Brain pericyte (primary cell): ENCODE results near the gene NCOR1.
"Not testable (repeated sequence)": the region's sequence is repeated elsewhere in the genome, so short reads cannot be mapped to it uniquely, and the experiment has no call there.

ENCODE experiments used
- DNase-seq: peaks from one replicate; pipeline ENCODE4 v3.0.0-alpha.2; 2012; ENCODE audit warnings: low read depth, low spot score

NCOR1 gene

DNA sequence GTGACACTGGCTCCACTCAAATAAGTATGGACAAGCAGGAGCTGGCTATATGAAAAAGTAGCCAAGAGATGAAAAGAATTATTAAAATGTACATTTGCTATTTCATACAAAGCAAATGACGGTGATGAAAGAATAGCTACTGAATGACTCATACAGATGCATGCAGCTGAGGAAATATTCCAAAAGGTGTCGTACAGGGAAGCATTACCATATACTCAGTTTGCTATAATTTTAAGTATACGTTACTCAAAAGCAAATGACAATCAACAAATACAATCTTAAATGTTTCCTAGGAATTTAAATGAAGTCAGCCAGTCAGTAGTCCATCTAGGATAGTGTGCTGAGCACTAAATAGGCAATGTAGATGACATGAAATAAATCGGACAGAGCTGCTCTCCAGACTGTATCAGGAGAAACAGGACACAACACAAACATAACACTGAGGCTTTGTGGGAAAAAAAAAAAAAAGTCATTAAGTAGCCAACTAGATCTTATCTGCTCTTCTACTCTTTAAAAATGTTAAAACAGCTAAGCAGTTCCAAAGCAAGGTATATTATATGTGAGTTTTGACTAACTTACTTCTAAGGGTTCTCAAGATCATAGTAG, 65.0 kb downstream of the NCOR1 start:
- DNase-seq: no peak

DNA sequence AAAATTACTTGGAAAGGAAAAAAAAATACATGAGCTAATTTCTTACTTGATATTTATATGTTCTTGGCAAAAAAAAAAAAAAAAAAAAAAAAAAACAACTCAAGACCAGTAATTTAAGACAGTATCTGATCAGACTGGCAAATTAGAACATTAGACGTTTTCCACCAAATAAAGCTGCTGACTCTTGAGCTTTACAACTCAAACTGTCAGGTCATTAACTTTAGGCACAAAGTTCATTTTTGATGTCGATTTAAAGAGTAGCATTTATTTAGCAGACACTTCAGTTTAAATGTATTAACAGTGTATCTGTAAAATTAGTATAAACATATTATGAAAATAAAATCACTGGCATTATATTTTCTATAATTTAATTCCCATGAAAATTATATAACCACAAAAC, 66.7 kb downstream of the NCOR1 start:
- DNase-seq: no peak

- DNase-seq: not testable (repeated sequence)
Observed at GRCh38 chr17:16145319-16145890, 69.9 kb downstream of the NCOR1 start.

DNA sequence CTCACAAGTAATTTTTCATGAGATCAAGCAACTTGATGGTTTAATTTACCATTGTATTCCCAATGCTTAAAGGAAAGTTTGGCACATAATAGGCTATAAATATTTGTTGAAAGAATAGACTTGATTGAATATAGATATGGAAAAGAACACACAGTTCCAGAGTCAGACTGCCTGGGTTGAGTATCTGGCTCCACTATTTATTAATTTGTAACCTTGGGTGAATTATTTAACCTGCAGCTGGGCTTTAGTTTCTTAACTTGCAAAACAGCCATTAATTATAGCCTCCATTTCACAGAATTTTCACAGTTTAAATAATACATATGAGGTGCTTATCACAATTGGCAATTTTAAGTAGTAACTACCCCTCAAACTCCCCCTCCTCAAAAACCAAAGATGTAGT, 73.6 kb downstream of the NCOR1 start:
- DNase-seq: no peak

DNA sequence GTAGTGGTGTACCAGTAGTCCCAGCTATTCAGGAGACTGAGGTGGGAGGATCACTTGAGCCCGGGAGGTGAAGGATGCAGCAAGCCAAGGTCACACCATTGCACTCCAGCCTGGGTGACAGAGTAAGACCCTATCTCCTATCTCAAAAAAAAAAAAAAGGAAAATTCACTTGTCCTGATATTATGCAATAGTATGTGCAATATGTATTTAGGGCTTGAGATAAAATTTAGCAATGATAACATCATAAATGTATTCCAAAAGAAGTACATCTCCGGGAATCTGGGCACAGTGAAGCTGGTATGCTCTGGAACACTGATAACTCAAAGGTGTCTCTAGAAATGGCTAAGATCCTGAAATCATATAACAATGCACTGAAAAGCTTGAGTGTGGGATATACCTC, 74.5 kb downstream of the NCOR1 start:
- no peak for DNase-seq

DNA sequence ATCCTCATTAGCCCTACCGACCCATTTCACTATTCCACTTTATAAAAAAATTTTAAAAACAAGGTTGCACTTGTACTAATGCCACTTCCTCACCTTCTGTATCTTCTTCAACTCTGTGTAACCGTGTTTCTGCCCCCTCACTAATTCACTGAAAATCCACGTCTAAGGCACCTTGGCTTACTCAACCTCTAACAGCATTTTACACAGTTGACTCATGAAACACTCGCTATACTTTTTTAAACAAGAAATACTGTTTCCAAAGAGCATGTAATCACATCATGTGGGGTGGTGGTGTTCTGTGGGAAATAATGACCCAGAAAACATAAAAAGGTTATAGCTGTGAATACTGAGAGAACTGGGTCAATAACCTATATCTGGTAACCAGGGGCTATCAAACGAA, 79.9 kb downstream of the NCOR1 start:
- no peak for DNase-seq

DNA sequence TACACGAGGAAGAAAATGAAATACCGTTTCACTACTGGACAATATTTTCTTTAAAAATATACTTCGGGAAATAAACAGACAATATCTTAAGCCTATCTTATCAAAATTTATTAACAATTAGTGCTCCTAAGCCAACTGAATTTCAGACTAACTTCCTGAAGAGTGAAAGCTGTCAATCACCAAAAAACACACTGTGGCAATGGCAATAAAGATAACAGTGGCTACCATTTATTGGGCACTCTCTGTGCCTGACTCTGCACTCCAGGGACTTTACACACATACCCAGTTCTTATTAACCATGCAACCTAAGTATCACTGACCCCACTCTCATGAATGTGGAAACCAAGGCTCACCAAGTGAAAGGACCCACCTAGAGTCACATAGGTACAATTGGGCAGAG, 83.7 kb downstream of the NCOR1 start:
- no peak for DNase-seq

GRCh38 chr17:16129441-16130205, 85.7 kb downstream of the NCOR1 start:
- no peak for DNase-seq

GRCh38 chr17:16123531-16123930, 91.8 kb downstream of the NCOR1 start:
- no peak for DNase-seq

DNA sequence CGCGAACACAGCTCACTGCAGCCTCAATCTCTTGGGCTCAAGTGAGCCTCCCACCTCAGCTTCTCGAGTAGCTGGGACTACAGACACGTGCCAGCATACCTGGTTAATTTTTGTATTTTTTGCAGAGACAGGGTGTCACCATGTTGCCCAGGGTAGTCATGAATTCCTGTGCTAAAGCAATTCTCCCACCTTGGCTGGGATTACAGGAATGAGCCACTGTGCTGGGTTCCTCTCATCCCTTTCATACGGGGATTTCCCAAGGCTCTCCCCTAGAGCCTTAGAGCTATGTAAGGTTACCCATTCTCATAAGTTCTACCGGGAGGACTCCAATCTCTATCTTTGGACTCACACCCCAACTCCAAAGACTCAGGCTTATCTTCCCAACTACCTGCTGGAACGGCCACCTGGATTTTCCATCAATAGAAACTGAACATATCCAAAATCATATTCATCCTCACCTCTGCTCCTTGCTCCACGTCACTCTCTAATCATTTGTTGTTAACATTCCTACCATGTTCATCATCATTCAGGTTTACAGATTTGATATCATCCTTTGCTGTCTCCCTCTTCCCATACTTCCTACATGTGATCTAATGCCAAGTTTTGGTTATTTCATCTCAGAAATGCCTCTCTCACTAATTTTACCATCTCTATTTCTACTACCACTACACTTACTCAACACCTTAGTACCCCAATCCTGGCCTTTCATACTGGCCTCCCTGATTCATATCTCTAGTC, 92.5 kb downstream of the NCOR1 start:
- DNase-seq: no peak

GRCh38 chr17:16121915-16122314, 93.4 kb downstream of the NCOR1 start:
- DNase-seq: no peak

DNA sequence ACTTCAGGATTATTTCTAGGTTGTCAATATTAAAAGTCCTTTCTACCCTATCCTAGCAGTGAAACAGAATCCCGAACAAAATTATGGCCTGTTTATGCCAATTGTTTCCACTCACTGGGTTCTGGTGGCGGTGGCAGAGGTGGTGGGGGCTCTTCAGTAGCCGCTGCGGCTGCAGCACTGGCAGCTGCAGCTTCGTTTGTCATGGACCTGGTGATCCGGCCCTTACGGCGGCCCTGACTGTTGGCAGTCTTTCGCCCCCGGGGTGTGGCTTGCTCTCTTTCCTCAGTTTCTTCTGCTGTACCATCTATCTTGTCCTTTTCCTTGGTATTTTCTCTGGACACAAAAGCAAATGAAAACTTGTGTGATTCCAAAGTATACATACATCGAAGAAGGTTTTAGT, 94.4 kb downstream of the NCOR1 start:
- no peak for DNase-seq

GRCh38 chr17:16117149-16117548, 98.2 kb downstream of the NCOR1 start:
- no peak for DNase-seq

DNA sequence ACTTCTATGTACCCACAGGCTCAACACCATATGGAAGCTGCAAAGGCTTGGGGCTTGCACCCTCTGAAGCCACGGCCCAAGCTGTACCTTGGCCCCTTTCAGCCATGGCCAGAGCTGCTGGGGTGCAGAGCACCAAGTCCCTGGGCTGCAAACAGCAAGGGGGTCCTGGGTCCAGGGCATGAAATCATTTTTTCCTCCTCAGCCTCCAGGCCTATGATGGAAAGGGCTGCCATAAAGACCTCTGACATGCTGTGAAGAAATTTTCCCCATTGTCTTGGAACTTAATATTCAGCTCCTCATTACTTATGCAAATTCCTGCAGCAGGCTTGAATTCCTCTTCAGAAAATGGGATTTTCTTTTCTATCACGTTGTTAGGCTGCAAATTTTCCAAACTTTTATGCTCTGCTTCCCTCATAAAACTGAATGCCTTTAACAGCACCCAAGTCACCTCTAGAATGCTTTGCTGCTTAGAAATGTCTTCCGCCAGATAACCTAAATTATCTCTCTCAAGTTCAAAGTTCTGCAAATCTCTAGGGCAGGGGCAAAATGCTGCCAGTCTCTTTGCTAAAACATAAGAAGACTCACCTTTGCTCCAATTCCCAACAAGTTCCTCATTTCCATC, 100.1 kb downstream of the NCOR1 start:
- DNase-seq: not testable (repeated sequence)

DNA sequence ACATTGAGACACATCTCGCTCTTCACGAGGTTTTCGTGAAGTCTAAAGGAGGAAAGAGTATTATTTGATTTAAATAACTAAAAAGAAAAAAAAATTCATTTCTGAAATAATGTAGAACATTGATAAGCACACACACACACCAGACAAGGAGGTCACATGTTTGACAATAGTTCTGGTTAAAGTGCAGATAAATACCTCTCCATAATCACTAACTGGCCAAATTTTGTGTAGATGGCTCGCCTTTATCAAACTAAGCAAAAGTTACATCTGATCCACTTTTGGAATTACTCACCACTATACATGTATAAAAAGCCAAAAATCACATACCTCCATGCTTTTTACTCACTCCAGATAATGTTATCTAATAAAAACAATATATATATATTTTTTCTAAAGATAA, 106.5 kb downstream of the NCOR1 start:
- no peak for DNase-seq

- no peak for DNase-seq
Observed at GRCh38 chr17:16108386-16108785, 106.9 kb downstream of the NCOR1 start.

GRCh38 chr17:16107165-16107770, 108.1 kb downstream of the NCOR1 start:
- DNase-seq: no peak

DNA sequence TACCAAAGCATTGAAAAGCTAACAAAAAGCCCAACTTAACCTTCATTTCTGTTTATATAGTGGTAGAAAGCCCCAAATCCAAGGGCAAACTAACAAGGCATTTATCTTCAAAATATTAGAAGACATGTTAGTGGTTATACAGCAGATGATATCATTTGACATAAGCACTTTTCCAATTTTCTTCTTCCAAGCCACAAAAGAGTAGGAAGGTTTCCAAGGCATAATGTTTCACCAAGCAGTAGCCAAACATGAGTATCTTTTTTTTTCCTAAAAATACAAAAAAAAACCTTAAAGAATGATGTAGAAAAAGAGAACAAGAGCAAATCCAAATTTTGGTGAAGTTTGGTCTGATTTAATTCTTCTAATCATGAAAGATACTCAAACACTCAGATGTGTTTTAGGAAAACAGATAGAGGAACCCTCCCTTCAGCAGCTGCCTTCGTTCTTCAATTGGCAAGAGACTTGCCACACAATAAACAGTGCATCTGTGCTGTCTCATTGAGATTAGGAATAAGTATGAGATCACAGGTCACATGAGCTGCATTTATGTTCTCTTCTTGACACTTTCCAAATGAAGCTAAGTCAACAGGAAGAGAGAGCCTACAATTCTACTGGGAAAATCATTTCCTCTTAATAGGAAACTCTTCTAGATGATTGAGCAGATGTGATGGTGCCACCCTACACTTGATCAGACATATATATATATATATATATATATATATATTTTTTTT, 109.0 kb downstream of the NCOR1 start:
- DNase-seq: no peak

GRCh38 chr17:16104189-16104588, 111.1 kb downstream of the NCOR1 start:
- DNase-seq: no peak

GRCh38 chr17:16101440-16101839, 113.9 kb downstream of the NCOR1 start:
- DNase-seq: no peak
